Subcutaneous abdominal adipose tissue (tissue), 5 donors: ENCODE measurements around the gene VSIG10L.

Source experiments
- H3K27ac ChIP-seq: one replicate; pipeline ENCODE4 v1.7.0; 2013; ENCODE audit warnings: low read depth, mild to moderate bottlenecking, inconsistent platforms, low read length, moderate library complexity
- H3K27me3 ChIP-seq, 5 donors: one replicate each; pipeline ENCODE4 v1.7.0; 2013; ENCODE audit warnings: low read length in 5 of 5, inconsistent platforms in 1 of 5; ENCODE audit not compliant: control insufficient read depth in 5 of 5, insufficient read depth in 4 of 5
- H3K36me3 ChIP-seq, 5 donors: one replicate each; pipeline ENCODE4 v1.7.0; 2013; ENCODE audit warnings: low read length in 5 of 5; ENCODE audit not compliant: control insufficient read depth in 5 of 5, insufficient read depth in 5 of 5
- H3K4me1 ChIP-seq, 5 donors: one replicate each; pipeline ENCODE4 v1.7.0; 2013; ENCODE audit warnings: low read length in 5 of 5, mild to moderate bottlenecking in 3 of 5, moderate library complexity in 1 of 5; ENCODE audit not compliant: control insufficient read depth in 5 of 5, insufficient read depth in 5 of 5
- H3K4me3 ChIP-seq, 5 donors: one replicate each; pipeline ENCODE4 v1.7.0; 2013; ENCODE audit warnings: low read length in 5 of 5, low read depth in 1 of 5
- H3K9ac ChIP-seq, 5 donors: one replicate each; pipeline ENCODE4 v1.7.0; 2013; ENCODE audit warnings: low read length in 5 of 5, mild to moderate bottlenecking in 4 of 5, moderate library complexity in 3 of 5
- H3K9me3 ChIP-seq, 5 donors: one replicate each; pipeline ENCODE4 v1.7.0; 2013; ENCODE audit warnings: low read length in 5 of 5; ENCODE audit not compliant: control insufficient read depth in 5 of 5
- donor health status: healthy.
- donor health status: healthy.
- donor health status: healthy.
- donor health status: healthy.
- donor health status: healthy.

The VSIG10L gene

GRCh38 chr19:51339313-51339686 lies 2.6 kb downstream of the VSIG10L start:
- Histone ChIP-seq H3K27ac (peak overlapping the region; percentile 23), H3K36me3 (no peaks in the 10 kb centered on the region), H3K9me3 (no peaks in the 10 kb centered on the region), H3K4me1 (peaks cover 1 to 21% (median 18%) of the 10 kb centered on the region in 5 donors), H3K4me3 (peak overlapping the region; percentile 67 to 69 (median 68)), H3K9ac (peak overlapping the region in 1 of 5 donors; percentile 35), H3K27me3 (no peaks in the 10 kb centered on the region)

DNA sequence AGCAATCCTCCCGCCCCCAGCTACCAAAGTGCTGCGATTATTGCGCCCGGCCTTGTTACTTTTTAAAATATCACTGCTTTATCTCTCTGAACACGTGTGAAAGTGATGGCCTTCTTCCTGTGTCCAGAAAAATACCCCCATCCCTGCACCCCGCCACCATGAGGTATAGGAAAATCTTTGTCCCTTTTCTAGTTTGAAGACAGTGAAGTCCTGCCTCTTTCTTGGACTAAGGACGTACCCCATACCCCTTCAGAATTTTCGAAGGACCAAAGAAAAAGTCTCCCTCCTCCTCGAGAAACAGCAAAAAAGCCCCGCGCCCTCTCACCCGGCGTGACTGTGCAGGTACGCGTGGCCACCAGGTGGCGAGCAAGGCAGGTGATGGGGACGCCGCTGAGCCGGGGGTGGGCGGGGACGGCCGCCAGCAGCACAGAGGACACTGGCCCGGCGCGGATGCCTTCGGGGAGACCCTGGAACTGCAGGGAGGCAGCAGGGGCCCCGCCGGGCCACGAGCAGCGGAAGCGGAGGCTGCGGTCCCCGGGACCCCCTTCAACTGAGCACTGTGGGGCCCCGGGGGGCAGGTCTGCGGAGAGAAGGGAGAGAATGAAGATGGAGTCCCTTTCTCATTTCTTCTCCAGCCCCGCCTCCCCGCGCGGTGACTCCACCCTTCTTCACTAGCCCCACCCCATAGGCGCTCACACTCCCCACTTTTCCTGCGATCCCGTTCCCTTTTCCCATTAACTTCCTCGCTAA lies 3.2 kb downstream of the VSIG10L start:
- Histone ChIP-seq H3K27me3 (no peaks in the 10 kb centered on the region), H3K4me1 (peaks cover 1 to 21% (median 18%) of the 10 kb centered on the region in 5 donors), H3K9ac (peak overlapping the region in 1 of 5 donors; percentile 59), H3K4me3 (peak overlapping the region; percentile 67 to 69 (median 68)), H3K27ac (peak overlapping the region; percentile 23), H3K36me3 (no peaks in the 10 kb centered on the region), H3K9me3 (no peaks in the 10 kb centered on the region)

DNA sequence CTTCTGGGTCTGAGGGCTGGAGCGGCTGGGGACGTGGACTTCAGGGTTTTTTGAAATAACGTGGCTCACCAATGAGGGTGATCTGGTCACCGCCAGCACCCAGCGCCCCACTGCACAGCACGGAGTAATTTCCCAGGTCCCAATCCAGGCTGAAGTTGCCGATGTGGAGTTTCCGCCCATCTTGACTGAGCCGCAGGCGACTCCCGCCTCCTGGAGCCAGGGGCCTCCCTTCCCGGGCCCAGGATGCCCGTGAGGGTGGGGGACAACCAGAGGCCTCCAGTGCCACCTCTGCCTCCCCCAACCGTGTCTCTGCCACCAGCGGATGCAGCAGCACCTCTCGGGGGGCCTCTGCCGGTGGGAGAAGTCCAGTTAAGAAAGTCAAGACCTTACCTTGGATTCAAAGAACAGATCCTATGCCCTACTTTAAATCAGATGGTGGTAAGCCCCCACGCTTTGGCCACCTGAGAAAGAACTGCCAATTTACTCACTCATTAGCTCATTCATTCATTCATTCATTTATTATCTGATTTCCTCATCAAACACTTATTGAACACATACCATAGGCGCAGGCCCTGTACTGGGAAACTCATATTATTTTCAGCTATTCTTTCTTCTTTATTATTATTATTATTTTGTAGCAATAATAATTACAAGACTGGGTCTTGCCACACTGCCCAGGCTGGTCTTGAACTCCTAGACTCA lies 3.9 kb downstream of the VSIG10L start:
- no peaks in the 10 kb centered on the region for H3K27me3 ChIP-seq
- H3K9me3 ChIP-seq: no peaks in the 10 kb centered on the region
- H3K4me3 ChIP-seq: no peak overlapping the region
- no peak overlapping the region for H3K27ac ChIP-seq
- no peaks in the 10 kb centered on the region for H3K36me3 ChIP-seq
- peaks cover 1 to 21% (median 18%) of the 10 kb centered on the region in 5 donors for H3K4me1 ChIP-seq
- no peak overlapping the region for H3K9ac ChIP-seq

GRCh38 chr19:51337141-51337860 lies 4.6 kb downstream of the VSIG10L start:
- Histone ChIP-seq H3K9me3 (no peaks in the 10 kb centered on the region), H3K9ac (no peak overlapping the region), H3K27ac (no peak overlapping the region), H3K4me1 (peaks cover 1 to 21% (median 18%) of the 10 kb centered on the region in 5 donors), H3K27me3 (no peaks in the 10 kb centered on the region), H3K4me3 (no peak overlapping the region), H3K36me3 (peaks cover 0 to under 1% (median 0%) of the 10 kb centered on the region in 5 donors)

- Histone ChIP-seq H3K27ac (no peak overlapping the region), H3K36me3 (peaks cover 0 to 4% (median 3%) of the 10 kb centered on the region in 5 donors), H3K4me1 (peaks cover 0 to 6% (median 6%) of the 10 kb centered on the region in 5 donors), H3K4me3 (no peak overlapping the region), H3K27me3 (peaks cover 0 to 9% (median 4%) of the 10 kb centered on the region in 5 donors), H3K9ac (no peak overlapping the region), H3K9me3 (peaks cover 0 to 4% (median 0%) of the 10 kb centered on the region in 5 donors)
Measured at GRCh38 chr19:51333836-51334460, 8.0 kb downstream of the VSIG10L start.

- H3K36me3 ChIP-seq: peaks cover 0 to 4% (median 3%) of the 10 kb centered on the region in 5 donors
- H3K27me3 ChIP-seq: peaks cover 4 to 18% (median 8%) of the 10 kb centered on the region in 5 donors
- H3K4me3 ChIP-seq: no peak overlapping the region
- no peak overlapping the region for H3K27ac ChIP-seq
- no peak overlapping the region for H3K9ac ChIP-seq
- peaks cover 0 to 15% (median 11%) of the 10 kb centered on the region in 5 donors for H3K4me1 ChIP-seq
- H3K9me3 ChIP-seq: peaks cover 0 to 4% (median 0%) of the 10 kb centered on the region in 5 donors
Measured at GRCh38 chr19:51331716-51332115, 10.2 kb downstream of the VSIG10L start.

DNA sequence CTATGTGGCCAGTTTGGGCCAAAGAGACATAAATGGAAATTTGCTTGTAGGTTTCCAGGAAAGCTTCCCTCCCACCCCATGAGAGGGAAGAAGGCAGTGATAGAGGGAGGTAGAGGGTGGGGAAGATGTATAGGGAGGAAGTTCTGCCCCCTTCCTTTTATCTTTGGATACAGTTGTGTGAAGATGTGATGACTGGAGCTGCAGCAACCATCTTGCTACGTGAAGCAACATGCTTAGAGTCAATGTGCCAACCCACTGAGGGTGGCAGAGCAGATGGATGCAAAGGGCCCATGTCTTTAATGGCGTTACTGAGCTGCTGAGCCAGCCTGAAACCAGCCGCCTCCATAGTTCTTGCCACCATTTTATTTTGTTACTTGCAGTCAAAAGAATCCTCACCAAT lies 10.7 kb downstream of the VSIG10L start:
- H3K4me3 ChIP-seq: no peak overlapping the region
- peaks cover 0 to 4% (median 0%) of the 10 kb centered on the region in 5 donors for H3K9me3 ChIP-seq
- H3K27ac ChIP-seq: no peak overlapping the region
- H3K36me3 ChIP-seq: peaks cover 0 to 4% (median 3%) of the 10 kb centered on the region in 5 donors
- H3K9ac ChIP-seq: no peak overlapping the region
- peaks cover 0 to 15% (median 11%) of the 10 kb centered on the region in 5 donors for H3K4me1 ChIP-seq
- H3K27me3 ChIP-seq: peaks cover 4 to 18% (median 8%) of the 10 kb centered on the region in 5 donors

DNA sequence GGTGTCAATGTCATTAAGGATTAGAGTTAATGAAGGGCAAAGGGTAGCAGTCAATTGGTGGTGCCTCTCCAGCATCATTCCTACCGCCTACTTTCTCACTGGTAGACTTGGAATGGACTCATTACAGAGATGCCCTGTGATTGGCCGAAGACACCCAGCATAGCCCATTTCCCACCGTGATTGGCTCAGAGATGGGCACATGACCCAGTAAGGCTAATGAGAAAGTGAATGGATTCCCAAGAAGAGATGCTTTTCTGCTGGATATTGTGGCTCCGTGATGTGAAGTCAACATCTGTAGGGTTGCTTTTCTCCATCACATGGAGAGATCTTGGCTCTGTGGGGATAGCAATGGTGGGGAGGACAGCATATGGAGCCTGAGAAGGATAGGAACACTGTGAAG lies 11.6 kb downstream of the VSIG10L start:
- H3K9ac ChIP-seq: no peak overlapping the region
- no peak overlapping the region for H3K27ac ChIP-seq
- H3K27me3 ChIP-seq: peaks cover 4 to 18% (median 8%) of the 10 kb centered on the region in 5 donors
- H3K36me3 ChIP-seq: peaks cover 0 to 4% (median 3%) of the 10 kb centered on the region in 5 donors
- no peak overlapping the region for H3K4me3 ChIP-seq
- H3K9me3 ChIP-seq: peaks cover 0 to 4% (median 0%) of the 10 kb centered on the region in 5 donors
- peaks cover 0 to 15% (median 11%) of the 10 kb centered on the region in 5 donors for H3K4me1 ChIP-seq

DNA sequence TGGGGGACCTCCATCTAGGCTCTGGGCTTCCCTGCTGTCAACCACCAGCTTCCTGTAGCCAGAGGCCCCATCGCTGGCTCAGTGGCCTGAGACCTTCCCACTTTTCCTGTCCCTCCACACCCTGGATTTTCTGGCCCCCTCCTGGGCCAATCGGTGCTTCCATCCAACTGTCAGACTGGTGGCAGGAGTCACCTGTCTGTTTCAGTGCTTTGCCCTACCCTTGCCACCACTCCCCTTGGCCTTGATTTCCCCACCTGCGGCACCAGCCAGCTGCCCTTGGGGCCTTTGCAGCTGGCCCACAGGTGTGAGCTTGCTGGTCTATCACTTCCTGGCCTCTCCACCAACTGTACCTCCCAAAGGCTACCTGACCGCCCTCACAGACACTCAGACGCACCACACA lies 12.5 kb downstream of the VSIG10L start:
- Histone ChIP-seq H3K9me3 (peaks cover 0 to 4% (median 0%) of the 10 kb centered on the region in 5 donors), H3K27me3 (peaks cover 4 to 18% (median 8%) of the 10 kb centered on the region in 5 donors), H3K4me1 (peaks cover 0 to 16% (median 14%) of the 10 kb centered on the region in 5 donors), H3K36me3 (peaks cover 0 to 4% (median 3%) of the 10 kb centered on the region in 5 donors), H3K27ac (no peak overlapping the region), H3K4me3 (no peak overlapping the region), H3K9ac (no peak overlapping the region)
